ENCODE data around the gene TPST1.
"Not testable (repeated sequence)": the region's sequence is repeated elsewhere in the genome, so short reads cannot be mapped to it uniquely, and the experiment has no call there.

Gene TPST1

DNA sequence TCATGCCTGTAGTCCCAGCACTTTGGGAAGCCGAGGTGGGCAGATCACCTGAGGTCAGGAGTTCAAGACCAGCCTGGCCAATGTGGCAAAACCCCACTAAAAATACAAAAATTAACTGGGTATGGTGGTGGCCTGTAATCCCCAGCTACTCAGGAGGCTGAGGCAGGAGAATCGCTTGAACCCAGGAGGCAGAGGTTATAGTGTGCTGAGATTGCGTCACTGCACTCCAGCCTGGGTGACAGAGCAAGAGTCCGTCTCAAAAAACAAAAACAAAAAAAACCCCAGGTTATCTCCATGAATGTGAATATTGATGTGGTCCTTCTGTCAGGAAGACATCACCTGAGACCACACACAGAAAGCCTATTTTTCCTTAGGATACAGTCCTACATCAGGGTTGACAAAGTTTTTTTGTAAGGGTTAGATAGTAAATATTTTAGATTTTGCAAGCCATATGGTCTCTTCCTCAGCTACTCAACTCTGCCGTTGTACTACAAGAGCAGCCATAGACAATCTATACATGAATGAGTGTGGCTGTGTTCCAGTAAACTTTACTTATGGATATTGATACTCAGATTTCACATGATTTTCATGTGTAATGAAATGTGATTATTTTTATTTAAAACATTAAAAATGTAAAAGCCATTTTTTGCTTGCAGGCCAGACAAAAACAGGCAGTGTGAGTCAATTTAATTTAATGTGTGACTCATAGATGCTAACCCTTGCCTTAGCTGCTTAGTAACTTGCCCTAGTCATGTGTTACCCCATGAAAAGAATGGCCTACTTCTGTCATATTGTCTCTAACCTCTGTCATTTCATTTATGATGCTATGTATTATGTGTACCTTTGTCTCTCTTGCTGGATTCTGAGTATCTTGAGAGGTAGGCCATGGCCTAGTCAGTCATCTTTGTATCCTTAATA is 78.1 kb downstream of the TPST1 start:
- no peak for DNase-seq (ENCODE audit: low spot score)

GRCh38 chr7:66296001-66296521 is 90.9 kb downstream of the TPST1 start:
- no peak for DNase-seq (ENCODE audit: low spot score)

DNA sequence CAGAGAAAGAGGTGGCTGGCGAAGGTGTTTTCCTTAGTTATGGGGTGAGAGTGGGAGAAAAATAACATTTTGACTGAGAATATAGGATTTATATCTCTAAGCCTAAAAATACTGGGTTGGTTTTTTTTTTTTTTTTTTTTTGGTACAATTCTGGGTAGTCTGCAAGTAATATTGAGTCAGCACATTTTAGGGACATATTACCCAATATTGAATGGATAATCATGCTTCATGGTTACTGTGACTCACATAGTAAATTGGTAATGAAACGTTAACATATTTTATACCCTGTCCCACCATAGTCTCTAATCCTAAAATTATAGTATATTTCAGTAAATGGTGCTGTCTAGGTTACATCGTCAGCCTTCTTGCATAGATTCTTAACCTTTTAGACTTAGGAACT is 91.4 kb downstream of the TPST1 start:
- no peak for DNase-seq (ENCODE audit: low spot score)

DNA sequence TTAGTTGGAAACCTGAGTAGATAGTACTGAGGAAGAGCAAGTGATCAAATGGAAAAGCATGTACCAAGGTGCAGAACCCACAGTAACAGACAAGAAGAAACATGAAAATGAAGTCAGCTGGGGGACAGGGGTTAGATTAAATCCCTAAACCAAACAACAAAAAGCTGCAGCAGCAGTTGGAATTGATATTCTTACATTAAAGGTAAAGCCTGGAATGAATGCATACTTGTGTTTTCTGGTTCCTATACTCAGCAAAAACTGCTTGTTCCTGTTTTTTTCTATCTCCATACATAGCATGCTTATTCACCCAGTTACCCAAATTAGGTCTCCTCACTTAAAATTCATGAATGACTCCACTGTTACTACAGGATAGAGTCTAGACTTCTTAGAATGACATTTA is 92.4 kb downstream of the TPST1 start:
- DNase-seq (ENCODE audit: low spot score), result no peak

GRCh38 chr7:66301249-66301648 is 96.1 kb downstream of the TPST1 start:
- DNase-seq (ENCODE audit: low spot score), result no peak

DNA sequence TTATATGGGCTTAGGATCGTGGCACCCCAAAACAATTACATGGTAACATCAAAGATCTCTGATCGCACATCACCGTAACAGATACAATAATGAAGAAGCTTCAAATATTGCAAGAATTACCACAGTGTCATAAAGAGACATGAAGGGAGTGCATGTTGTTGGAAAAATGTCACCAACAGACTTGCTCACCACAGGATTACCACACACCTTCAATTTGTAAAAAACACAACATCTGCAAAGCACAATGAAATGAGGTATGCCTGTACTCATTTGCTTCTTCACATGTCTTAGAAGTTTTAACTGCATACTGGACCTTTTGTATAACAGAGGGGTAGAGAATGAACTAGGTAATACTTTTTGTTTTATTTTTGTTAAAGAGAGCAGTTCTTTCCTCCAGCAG is 96.6 kb downstream of the TPST1 start:
- DNase-seq (ENCODE audit: low spot score), result no peak

- DNase-seq (ENCODE audit: low spot score), result no peak
These were observed 98.5 kb downstream of the TPST1 start for GRCh38 chr7:66303454-66304155.

GRCh38 chr7:66304536-66304935 is 99.4 kb downstream of the TPST1 start:
- DNase-seq (ENCODE audit: low spot score), result no peak

DNA sequence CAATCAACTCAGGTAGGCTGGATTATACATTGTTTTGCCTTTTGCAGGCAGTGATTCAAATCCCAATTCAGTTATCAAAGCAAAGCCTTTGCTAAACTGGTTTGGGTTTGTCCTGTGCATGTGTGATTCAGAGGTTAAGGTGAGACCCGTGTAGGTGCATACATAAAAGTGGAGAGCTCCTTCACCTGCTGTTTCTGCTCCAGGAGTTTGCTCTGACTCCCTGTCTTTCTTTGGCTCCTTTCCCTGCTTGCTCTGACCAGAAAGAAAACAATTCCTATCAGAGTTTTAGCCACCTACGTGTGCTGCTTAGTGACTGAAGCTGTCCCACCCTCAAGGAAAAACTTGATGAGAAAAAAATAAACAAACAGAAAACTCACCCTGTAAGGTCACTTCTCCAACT is 101.1 kb downstream of the TPST1 start:
- no peak for DNase-seq (ENCODE audit: low spot score)

DNA sequence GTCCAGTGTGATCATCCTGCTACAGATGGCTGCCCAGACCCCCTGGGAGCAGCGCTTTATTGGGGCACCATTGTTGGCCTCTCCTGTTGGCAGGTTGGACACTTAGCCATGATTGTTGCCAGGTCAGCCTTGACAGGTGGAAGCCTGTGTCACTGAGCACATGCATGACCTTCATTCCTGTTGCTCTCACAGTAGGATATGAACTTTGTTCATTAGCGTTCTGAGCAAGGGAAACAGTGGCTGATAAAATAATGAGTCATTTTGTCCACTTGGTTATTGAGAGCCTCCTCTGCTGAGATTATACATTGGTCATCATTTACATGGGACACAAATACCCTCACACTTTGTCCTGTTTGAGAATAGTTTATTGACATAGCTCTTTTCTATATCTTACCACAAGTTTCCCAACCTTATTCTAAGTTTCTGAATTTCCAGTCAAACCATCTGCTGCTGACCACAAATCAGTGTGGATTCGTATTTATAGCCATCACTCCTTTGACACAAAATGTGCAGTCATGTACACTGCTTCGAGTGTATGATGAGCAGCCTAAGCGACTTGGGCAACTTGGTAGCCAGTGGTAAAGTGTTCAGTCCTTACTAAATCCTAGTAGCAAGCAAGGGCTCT is 102.6 kb downstream of the TPST1 start:
- DNase-seq (ENCODE audit: low spot score), result no peak

- no peak for DNase-seq (ENCODE audit: low spot score)
These were observed 103.3 kb downstream of the TPST1 start for GRCh38 chr7:66308411-66308810.

DNA sequence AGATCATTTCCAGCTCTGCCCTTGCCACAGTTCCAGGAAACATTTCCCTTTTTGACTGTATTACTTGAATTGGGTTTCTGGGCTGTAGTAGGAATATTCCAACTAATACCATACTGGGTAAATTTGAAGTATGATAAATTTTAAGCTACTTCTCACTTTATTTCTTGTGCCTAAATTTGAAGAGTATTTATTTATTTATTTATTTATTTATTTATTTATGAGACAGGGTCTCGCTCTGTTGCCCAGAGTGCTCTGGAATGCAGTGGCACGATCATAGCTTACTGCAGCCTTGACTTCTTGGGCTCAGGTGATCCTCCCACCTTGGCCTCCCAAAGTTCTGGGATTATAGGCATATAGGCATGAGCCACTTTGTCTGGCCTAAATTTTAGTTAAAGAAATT is 105.5 kb downstream of the TPST1 start:
- DNase-seq (ENCODE audit: low spot score), result no peak

- DNase-seq (ENCODE audit: low spot score), result no peak
These were observed 108.9 kb downstream of the TPST1 start for GRCh38 chr7:66313886-66314568.

DNA sequence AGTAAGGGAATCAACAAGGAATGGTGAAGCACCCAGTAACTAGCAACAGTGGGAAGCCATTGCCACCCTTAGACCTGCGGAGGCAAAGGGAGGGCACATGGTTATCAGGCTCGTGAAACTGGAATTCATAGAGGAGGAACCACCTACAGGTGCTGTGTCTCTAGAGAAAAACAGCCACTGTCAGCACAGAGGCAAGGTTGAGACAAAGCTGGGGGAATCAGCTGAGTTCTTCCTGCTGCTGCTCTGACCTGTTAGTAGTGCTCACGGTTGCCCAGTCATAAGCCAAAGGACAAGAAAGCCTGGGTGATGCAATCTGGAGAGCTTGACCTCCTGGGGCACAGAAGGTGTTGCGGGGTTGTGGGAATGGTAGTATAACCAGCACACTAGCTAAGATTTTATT is 110.1 kb downstream of the TPST1 start:
- DNase-seq (ENCODE audit: low spot score), result no peak

DNA sequence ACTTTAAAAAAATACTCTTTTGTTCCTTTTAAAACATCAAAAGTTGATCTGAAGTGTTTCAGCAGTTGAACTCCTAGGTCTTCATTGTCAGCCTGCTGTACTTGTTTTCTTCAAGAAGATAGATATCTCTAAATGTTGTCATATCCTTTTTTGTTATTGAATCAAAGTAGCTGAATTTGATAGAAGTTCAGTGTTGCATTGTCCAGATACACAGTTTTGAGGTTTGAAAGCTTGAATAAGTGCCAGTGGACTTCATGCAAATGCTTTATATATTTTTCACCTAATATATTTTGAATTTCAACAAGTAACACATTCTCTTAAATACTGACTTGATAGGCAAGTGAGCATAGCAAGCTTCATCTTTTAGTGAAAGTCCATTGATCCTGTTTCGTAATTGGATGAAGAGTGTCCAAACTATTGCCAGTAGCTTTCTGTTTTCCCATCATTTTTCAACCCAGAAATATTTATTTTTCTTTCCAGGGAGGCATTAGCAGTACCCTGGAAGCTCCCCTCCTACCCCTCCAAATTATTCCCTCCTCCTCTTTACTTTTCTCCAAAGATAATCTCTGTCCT is 114.4 kb downstream of the TPST1 start:
- DNase-seq (ENCODE audit: low spot score), result no peak

DNA sequence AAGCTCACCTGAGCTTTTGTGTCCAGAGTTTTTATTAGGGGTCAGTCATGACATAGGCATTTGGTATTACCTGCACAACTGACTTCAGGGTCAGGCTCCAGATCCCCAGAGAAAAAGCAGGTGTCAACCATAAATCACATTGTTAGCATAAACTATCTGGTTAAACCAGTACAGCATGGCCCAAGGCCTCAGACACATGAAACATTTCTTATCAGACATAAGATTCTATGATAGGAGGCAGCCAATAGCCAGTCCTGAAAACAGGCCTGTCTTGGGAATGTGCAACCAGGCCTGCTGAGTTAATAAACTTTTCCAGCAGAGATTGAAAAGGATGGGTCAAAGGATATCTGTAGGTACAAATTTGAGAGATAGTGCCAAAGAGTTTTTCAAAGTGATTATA is 116.1 kb downstream of the TPST1 start:
- DNase-seq (ENCODE audit: low spot score), result no peak

DNA sequence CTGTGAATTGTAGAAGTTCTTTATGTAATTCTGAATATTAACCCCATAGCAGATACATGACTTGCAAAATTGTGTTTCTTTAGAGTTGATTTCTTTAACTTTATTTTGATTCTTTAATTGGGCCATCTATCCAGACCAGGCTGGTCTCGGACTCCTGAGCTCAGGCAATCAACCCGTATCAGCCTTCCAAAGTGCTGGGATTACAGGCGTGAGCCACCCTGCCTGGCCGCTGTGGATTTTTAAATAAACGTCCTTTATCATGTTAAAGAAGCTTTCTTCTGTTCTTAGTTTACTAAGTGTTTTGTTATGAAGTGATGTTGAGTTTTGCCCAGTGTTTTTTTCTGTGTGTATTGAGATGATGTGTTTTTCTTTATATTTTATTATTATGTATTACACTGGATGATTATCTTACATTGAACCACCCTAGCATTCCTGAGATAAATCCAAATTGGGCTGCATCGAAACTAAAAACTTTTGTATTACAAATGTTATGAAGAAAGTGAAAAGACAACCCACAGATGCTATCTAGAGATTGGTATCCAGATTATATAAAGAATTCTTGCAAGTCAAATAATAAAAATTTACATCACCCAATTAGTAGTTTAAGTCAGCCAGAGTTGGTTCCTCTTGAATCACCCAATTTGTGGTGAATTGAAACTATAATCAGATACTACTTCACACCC is 118.1 kb downstream of the TPST1 start:
- DNase-seq (ENCODE audit: low spot score), result no peak

- DNase-seq (ENCODE audit: low spot score), result not testable (repeated sequence)
These were observed 119.9 kb downstream of the TPST1 start for GRCh38 chr7:66324985-66325384.

GRCh38 chr7:66326501-66327215 is 121.5 kb downstream of the TPST1 start:
- DNase-seq (ENCODE audit: low spot score), result no peak

DNA sequence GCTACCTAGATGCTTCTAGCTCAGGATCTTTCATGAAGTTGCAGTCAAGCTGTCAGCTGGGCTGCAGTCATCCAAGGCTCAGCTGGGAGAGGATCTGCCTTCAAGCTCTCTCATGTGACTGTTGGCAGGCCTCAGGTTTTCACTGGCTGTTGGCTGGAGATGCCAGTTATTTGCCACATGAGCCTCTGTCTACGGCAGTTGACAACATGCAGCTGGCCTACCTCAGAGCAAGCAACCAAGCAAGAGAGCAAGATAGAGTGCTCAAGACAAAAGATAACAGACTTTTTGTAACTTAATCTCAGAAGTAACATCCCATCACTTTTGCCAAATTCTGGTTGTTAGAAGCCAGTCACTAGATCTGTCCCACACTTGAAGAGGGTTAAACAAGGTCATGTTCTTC is 125.8 kb downstream of the TPST1 start:
- no peak for DNase-seq (ENCODE audit: low spot score)

DNA sequence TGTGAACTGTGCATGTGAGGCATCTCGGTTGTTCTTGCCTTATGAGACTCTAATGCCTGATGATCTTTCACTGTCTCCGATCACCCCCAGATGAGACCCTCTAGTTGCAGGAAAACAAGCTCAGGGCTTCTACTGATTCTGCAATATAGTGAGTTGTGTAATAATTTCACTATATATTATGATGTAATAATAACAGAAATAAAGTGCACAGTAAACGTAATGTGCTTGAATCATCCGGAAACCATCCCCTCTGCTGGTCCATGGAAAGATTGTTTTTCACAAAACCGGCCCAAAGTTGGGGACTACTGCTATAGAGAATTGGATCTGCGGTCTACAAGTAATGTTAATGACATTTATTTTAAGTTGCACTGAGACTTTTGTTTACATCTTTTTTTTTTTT is 126.7 kb downstream of the TPST1 start:
- no peak for DNase-seq (ENCODE audit: low spot score)

Measured in HuH-7 (cell line).